ENCODE measurements around the gene KBTBD2.
"Not testable (repeated sequence)": the region's sequence is repeated elsewhere in the genome, so short reads cannot be mapped to it uniquely, and the experiment has no call there.

- not testable (repeated sequence) for TF ChIP-seq CTCF (conservative IDR thresholded peaks at IDR 0.05); EZH2 (IDR thresholded peaks at IDR 0.05; ENCODE audit: low read depth)
These were observed 42.9 kb downstream of the KBTBD2 start for GRCh38 chr7:32848655-32849054.
